ENCODE results near the gene IQGAP2. TPM values are rescaled to one million over a fixed set of nuclear protein-coding genes. Genes with fewer than 3 reads are reported as not detected.

Gene IQGAP2
- total and polyA plus RNA-seq, 9 of the 15 experiments (the other 6 are each of a cell fraction or from before 2014, with no cell fraction given): 8.7 to 23.2 (median 17.4) TPM

DNA sequence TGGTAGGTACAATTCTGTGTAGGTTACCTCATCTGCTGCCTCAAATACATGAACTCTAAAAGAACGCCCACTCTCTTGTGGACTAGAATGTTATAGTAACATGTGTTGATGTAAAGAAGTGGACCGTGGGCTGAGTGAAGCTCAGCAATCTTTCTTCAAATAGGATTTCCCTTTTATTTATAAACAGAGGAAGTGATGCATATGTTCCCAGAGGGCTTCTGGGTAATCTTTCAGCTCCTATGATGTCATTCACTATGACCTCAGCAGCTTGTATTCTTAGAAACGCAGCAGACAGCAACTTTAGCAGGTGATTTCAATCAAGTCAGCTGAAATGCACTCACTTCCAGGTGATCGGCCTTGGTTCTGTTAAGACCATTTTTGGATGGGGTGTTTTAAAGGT, 205.7 kb downstream of the IQGAP2 start (continued):
- TF ChIP-seq, protein P1, sequence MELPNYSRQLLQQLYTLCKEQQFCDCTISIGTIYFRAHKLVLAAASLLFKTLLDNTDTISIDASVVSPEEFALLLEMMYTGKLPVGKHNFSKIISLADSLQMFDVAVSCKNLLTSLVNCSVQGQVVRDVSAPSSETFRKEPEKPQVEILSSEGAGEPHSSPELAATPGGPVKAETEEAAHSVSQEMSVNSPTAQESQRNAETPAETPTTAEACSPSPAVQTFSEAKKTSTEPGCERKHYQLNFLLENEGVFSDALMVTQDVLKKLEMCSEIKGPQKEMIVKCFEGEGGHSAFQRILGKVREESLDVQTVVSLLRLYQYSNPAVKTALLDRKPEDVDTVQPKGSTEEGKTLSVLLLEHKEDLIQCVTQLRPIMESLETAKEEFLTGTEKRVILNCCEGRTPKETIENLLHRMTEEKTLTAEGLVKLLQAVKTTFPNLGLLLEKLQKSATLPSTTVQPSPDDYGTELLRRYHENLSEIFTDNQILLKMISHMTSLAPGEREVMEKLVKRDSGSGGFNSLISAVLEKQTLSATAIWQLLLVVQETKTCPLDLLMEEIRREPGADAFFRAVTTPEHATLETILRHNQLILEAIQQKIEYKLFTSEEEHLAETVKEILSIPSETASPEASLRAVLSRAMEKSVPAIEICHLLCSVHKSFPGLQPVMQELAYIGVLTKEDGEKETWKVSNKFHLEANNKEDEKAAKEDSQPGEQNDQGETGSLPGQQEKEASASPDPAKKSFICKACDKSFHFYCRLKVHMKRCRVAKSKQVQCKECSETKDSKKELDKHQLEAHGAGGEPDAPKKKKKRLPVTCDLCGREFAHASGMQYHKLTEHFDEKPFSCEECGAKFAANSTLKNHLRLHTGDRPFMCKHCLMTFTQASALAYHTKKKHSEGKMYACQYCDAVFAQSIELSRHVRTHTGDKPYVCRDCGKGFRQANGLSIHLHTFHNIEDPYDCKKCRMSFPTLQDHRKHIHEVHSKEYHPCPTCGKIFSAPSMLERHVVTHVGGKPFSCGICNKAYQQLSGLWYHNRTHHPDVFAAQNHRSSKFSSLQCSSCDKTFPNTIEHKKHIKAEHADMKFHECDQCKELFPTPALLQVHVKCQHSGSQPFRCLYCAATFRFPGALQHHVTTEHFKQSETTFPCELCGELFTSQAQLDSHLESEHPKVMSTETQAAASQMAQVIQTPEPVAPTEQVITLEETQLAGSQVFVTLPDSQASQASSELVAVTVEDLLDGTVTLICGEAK (IDR thresholded peaks at IDR 0.05): peak; percentile 55; the same call in 1 of the 2 replicates
- TF ChIP-seq, protein P1 (CRISPR knock-in tag; IDR thresholded peaks at IDR 0.05): no peak
- 0 out of 2 replicates have a peak, but pooled peaks have one; percentile 28 for TF ChIP-seq ETV1 (tag; conservative IDR thresholded peaks at IDR 0.05; ENCODE audit: low read depth)
- no peak for TF ChIP-seq NR3C1 (CRISPR knock-in tag; IDR thresholded peaks at IDR 0.05)
- TF ChIP-seq, protein P2, sequence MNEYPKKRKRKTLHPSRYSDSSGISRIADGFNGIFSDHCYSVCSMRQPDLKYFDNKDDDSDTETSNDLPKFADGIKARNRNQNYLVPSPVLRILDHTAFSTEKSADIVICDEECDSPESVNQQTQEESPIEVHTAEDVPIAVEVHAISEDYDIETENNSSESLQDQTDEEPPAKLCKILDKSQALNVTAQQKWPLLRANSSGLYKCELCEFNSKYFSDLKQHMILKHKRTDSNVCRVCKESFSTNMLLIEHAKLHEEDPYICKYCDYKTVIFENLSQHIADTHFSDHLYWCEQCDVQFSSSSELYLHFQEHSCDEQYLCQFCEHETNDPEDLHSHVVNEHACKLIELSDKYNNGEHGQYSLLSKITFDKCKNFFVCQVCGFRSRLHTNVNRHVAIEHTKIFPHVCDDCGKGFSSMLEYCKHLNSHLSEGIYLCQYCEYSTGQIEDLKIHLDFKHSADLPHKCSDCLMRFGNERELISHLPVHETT (CRISPR knock-in tag; conservative IDR thresholded peaks at IDR 0.05 in 1 of 2, IDR thresholded peaks at IDR 0.05 in 1 of 2): no peak
- TF ChIP-seq, protein P3, sequence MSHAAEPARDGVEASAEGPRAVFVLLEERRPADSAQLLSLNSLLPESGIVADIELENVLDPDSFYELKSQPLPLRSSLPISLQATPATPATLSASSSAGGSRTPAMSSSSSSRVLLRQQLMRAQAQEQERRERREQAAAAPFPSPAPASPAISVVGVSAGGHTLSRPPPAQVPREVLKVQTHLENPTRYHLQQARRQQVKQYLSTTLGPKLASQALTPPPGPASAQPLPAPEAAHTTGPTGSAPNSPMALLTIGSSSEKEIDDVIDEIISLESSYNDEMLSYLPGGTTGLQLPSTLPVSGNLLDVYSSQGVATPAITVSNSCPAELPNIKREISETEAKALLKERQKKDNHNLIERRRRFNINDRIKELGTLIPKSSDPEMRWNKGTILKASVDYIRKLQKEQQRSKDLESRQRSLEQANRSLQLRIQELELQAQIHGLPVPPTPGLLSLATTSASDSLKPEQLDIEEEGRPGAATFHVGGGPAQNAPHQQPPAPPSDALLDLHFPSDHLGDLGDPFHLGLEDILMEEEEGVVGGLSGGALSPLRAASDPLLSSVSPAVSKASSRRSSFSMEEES (CRISPR knock-in tag; IDR thresholded peaks at IDR 0.05): no peak
- 0 out of 2 replicates have a peak, but pooled peaks have one; percentile 44 for TF ChIP-seq ZNF175 (CRISPR knock-in tag; IDR thresholded peaks at IDR 0.05; ENCODE audit: low read depth)
- 0 out of 2 replicates have a peak, but pooled peaks have one; percentile 36 for TF ChIP-seq MTA3 (IDR thresholded peaks at IDR 0.05; ENCODE audit: borderline replicate concordance)
- TF ChIP-seq KLF6 (CRISPR knock-in tag; IDR thresholded peaks at IDR 0.05; ENCODE audit: borderline replicate concordance): no peak
- peak; percentile 10 for TF ChIP-seq MEIS2 (IDR thresholded peaks at IDR 0.05; ENCODE audit: partially characterized antibody)
- 0 out of 2 replicates have a peak, but pooled peaks have one; percentile 7 for TF ChIP-seq EP300 (IDR thresholded peaks at IDR 0.05; ENCODE audit: low read length)
- peak; percentile 49; the same call in 1 of the 2 replicates for TF ChIP-seq SPI1 (IDR thresholded peaks at IDR 0.05; ENCODE audit: borderline replicate concordance, low read depth, low read length)
